ENCODE measurements around the gene KRT36.

The KRT36 gene

DNA sequence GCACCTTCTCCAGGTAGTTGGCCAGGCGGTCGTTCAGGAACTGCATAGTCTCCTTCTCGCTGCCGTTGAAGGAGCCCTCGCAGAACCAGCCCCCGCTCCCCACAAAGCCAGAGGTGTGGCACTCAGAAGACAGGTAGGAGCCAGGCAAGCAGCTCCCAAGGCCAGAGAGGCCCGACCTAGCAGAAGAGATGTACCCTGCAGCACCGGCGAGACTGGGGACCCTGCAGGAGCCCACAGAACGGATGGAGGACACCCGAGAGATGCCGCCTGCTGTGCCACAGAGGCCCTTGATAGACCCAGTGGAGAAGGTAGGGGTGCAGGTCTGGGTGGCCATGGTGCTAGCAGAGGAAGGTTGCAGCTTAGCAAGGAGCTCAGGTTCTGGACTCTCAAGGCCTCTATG, at the start of gene KRT36:
Gene KRT36, minus strand, starts transcription at position 380 of the 400 bp plus-strand sequence. Its CDS starts 46 bp downstream, at position 334.
- H3K27me3 ChIP-seq (ENCODE audit: control insufficient read depth, insufficient read depth, low read length) = peaks cover 9% of the 10 kb centered on the region
- no peak within 1 kb of the TSS for H3K4me3 ChIP-seq (ENCODE audit: low read depth, low read length)
- H3K9me3 ChIP-seq (ENCODE audit: control insufficient read depth, insufficient read depth, low read depth, low read length) = no peaks in the 10 kb centered on the region
- H3K4me1 ChIP-seq (ENCODE audit: control insufficient read depth, insufficient read depth, low read length) = no peaks in the 10 kb centered on the region; the same call in 1 of the 2 replicates
- no peaks in the 10 kb centered on the region for H3K36me3 ChIP-seq (ENCODE audit: control insufficient read depth, insufficient read depth, low read length)
- H3K27ac ChIP-seq (ENCODE audit: low read depth, low read length) = no peak within 1 kb of the TSS
- H3K9ac ChIP-seq (ENCODE audit: low read length) = no peak within 1 kb of the TSS

DNA sequence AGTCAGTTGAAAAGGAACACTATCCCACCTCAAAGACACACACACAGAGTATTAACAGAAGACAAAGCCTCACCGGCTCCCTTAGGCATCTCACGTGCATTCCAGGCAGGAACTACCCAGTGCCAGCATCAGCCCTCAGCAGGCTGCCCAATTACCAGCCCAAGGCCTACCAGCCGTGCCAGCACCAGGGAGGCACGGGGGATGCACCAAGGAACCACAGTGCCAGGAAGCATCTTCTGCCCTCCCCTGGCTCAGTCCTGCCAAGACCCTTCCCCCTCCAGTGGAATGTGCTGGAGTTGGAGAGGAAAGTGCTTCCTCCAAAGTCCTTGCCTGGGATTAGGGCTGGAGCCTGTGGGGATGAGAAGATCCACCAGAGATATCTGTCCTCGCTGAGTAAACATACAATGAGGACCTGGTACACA, 49.4 kb upstream of the KRT36 start:
- H3K9ac ChIP-seq (ENCODE audit: low read length) = no peak overlapping the region
- peaks cover 56% of the 10 kb centered on the region for H3K4me1 ChIP-seq (ENCODE audit: control insufficient read depth, insufficient read depth, low read length)
- no peaks in the 10 kb centered on the region for H3K36me3 ChIP-seq (ENCODE audit: control insufficient read depth, insufficient read depth, low read length)
- H3K9me3 ChIP-seq (ENCODE audit: control insufficient read depth, insufficient read depth, low read depth, low read length) = no peaks in the 10 kb centered on the region
- H3K27ac ChIP-seq (ENCODE audit: low read depth, low read length) = no peak overlapping the region
- no peaks in the 10 kb centered on the region for H3K27me3 ChIP-seq (ENCODE audit: control insufficient read depth, insufficient read depth, low read length)
- no peak overlapping the region for H3K4me3 ChIP-seq (ENCODE audit: low read depth, low read length)

DNA sequence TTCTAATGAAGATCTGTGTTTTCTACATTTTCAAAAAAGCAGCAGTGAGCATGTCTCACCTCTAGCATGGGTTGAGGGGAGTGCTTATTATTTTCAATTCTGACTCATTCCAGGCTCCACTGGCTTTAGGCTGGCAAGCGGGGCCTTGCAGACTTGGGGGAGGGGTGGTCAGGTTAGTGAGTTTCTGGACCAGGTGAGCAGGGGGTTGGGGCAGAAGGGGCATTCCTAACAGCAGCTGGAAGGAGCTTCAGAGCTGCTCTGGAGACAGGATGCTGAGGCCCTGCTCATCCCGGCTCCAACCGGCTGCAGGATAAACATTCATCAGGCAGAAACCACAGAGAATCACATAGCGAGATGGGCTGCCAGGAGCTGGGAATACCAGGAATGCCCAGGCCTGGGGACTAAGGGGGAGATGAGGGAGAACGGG, 48.9 kb upstream of the KRT36 start:
- no peak overlapping the region for H3K4me3 ChIP-seq (ENCODE audit: low read depth, low read length)
- H3K4me1 ChIP-seq (ENCODE audit: control insufficient read depth, insufficient read depth, low read length) = peaks cover 56% of the 10 kb centered on the region
- no peaks in the 10 kb centered on the region for H3K27me3 ChIP-seq (ENCODE audit: control insufficient read depth, insufficient read depth, low read length)
- H3K9ac ChIP-seq (ENCODE audit: low read length) = no peak overlapping the region
- H3K27ac ChIP-seq (ENCODE audit: low read depth, low read length) = no peak overlapping the region
- no peaks in the 10 kb centered on the region for H3K36me3 ChIP-seq (ENCODE audit: control insufficient read depth, insufficient read depth, low read length)
- no peaks in the 10 kb centered on the region for H3K9me3 ChIP-seq (ENCODE audit: control insufficient read depth, insufficient read depth, low read depth, low read length)

GRCh38 chr17:41537990-41538389, 48.3 kb upstream of the KRT36 start:
- H3K4me3 ChIP-seq (ENCODE audit: low read depth, low read length) = no peak overlapping the region
- H3K36me3 ChIP-seq (ENCODE audit: control insufficient read depth, insufficient read depth, low read length) = no peaks in the 10 kb centered on the region
- no peaks in the 10 kb centered on the region for H3K27me3 ChIP-seq (ENCODE audit: control insufficient read depth, insufficient read depth, low read length)
- H3K27ac ChIP-seq (ENCODE audit: low read depth, low read length) = no peak overlapping the region
- H3K9ac ChIP-seq (ENCODE audit: low read length) = no peak overlapping the region
- H3K4me1 ChIP-seq (ENCODE audit: control insufficient read depth, insufficient read depth, low read length) = peaks cover 56% of the 10 kb centered on the region
- H3K9me3 ChIP-seq (ENCODE audit: control insufficient read depth, insufficient read depth, low read depth, low read length) = no peaks in the 10 kb centered on the region

DNA sequence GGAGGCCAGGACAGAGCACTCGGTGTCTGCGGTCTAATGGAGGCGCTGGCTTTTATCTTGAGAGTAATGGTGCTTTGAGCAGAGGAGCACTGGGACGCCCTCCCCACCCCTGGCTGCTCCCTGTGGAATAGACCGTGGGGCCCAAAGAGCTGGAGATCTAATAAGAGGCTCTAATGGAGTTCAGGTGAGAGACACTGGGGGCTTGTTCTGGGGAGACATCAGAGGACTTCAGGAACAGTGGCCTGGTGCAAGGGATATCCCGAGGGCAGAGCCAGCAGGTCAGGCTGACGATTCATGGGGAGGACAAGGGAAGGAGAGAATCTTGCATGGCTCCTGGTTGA, 47.9 kb upstream of the KRT36 start:
- H3K9me3 ChIP-seq (ENCODE audit: control insufficient read depth, insufficient read depth, low read depth, low read length) = no peaks in the 10 kb centered on the region
- H3K27ac ChIP-seq (ENCODE audit: low read depth, low read length) = no peak overlapping the region
- peaks cover 56% of the 10 kb centered on the region for H3K4me1 ChIP-seq (ENCODE audit: control insufficient read depth, insufficient read depth, low read length)
- no peaks in the 10 kb centered on the region for H3K27me3 ChIP-seq (ENCODE audit: control insufficient read depth, insufficient read depth, low read length)
- no peak overlapping the region for H3K9ac ChIP-seq (ENCODE audit: low read length)
- H3K4me3 ChIP-seq (ENCODE audit: low read depth, low read length) = no peak overlapping the region
- H3K36me3 ChIP-seq (ENCODE audit: control insufficient read depth, insufficient read depth, low read length) = no peaks in the 10 kb centered on the region

DNA sequence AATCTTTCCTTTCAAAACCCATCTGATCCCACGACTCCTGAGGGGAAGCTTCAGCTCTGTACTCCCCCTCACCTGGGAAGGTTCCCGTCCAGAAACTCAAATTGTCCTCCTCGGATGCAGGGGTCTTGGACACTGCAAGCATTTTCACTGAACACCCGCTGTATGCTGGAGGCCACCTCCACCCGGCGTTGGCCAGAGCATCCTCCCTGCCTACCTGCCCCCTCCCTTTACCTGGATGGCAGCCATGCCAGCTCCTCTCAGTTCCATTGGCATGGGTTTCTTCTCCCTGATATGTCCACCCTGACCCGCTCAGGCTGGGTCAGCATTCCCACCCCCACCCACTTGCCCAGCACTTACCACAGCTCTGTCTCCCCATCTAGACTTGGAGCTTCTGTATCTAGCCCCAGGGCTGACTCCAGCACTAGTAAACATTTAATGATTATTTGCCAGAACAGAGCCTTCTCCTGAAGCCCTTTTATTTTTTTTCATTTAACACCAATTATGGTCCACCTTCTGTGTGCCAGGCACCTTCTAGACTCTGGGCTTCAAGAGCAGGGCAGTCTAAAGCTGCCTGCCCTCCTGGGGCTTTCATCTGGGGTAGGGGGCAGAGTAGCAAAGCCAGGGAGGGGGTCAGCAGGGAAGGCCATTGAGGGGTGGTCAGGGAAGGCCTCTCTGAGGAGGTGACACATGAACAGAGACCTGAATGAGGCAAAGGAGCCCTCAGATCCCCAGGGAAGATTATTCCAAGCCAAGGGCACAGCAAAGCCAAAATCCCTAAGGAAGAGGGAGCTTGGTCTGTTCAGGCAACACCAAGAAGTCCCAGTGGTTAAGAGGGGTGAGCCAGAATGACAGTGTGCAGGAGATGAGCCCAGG, 47.3 kb upstream of the KRT36 start:
- no peak overlapping the region for H3K27ac ChIP-seq (ENCODE audit: low read depth, low read length)
- H3K27me3 ChIP-seq (ENCODE audit: control insufficient read depth, insufficient read depth, low read length) = no peaks in the 10 kb centered on the region
- no peak overlapping the region for H3K4me3 ChIP-seq (ENCODE audit: low read depth, low read length)
- no peaks in the 10 kb centered on the region for H3K36me3 ChIP-seq (ENCODE audit: control insufficient read depth, insufficient read depth, low read length)
- H3K9ac ChIP-seq (ENCODE audit: low read length) = no peak overlapping the region
- H3K9me3 ChIP-seq (ENCODE audit: control insufficient read depth, insufficient read depth, low read depth, low read length) = no peaks in the 10 kb centered on the region
- peaks cover 56% of the 10 kb centered on the region for H3K4me1 ChIP-seq (ENCODE audit: control insufficient read depth, insufficient read depth, low read length)

DNA sequence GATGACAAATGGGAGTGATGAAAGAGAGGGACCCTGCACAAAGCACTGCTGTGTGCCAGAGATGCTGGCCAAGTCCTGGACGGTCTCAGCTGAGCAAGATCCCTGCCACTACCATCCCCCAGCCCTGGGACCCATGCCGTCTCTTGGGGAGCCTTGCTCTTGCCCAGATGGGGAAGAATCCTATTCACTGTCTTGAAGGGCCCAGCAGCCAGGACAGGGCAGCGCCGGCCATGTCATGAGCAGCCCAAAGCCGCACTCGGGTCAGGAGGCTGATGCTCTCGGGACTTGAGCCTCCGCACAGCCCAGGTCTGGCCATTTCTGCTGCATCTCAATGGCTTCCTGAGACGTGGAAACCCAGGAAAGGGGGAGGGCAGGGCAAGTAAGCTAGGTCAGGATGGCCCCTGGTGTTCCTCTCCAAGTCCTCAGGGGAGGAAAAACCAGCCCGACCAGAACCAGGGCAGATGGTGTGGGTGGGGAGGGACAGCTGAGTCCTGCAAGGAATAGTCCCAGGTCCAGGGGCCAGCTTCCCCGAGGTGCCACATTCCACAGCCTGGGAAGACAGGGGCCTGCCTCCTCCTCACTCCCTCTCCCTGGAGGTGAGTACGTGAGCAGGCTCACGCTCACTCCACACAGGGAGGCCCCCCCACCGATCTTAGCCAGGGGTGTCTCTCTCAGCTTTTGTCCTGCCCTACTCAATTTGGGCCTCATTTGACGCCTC, 46.2 kb upstream of the KRT36 start:
- peaks cover 58% of the 10 kb centered on the region for H3K4me1 ChIP-seq (ENCODE audit: control insufficient read depth, insufficient read depth, low read length)

DNA sequence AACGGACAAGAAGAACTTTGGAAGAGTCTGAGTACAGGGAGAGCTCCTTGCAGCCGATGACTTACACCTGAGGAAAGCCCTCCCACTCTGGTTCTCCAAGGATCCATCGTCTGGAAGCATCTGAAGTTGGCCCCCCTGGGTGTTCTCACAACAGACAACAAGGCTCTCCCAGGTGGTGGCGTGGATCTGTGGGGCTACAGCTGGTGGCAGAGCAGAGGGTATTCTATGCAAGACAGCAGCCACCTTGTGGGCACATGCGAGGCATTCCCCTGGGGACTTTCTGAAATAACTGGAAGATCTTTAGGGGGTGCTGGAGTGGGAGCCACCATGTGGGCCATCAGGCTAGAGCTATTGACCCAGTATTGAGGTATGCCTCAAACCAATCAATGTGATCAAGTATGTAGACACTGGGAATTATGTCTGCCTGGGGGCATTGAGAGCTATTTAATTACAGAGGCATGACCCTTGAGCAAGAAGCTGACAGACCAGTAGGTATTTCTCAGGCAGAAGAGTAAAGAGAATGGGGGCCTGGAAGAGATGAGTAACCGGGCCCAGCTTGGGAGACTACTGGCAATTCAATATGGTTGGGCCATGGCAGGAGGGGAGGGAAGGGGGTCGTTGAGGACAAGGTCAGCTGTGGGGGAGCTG, 45.3 kb upstream of the KRT36 start:
- no peak overlapping the region for H3K9ac ChIP-seq (ENCODE audit: low read length)
- peaks cover 60% of the 10 kb centered on the region for H3K4me1 ChIP-seq (ENCODE audit: control insufficient read depth, insufficient read depth, low read length)
- H3K36me3 ChIP-seq (ENCODE audit: control insufficient read depth, insufficient read depth, low read length) = no peaks in the 10 kb centered on the region
- H3K27me3 ChIP-seq (ENCODE audit: control insufficient read depth, insufficient read depth, low read length) = no peaks in the 10 kb centered on the region
- H3K27ac ChIP-seq (ENCODE audit: low read depth, low read length) = no peak overlapping the region
- H3K4me3 ChIP-seq (ENCODE audit: low read depth, low read length) = no peak overlapping the region
- no peaks in the 10 kb centered on the region for H3K9me3 ChIP-seq (ENCODE audit: control insufficient read depth, insufficient read depth, low read depth, low read length)

More for the DNA sequence above, 46.2 kb upstream of the KRT36 start:
- H3K9ac ChIP-seq (ENCODE audit: low read length) = no peak overlapping the region
- no peak overlapping the region for H3K27ac ChIP-seq (ENCODE audit: low read depth, low read length)
- H3K27me3 ChIP-seq (ENCODE audit: control insufficient read depth, insufficient read depth, low read length) = no peaks in the 10 kb centered on the region
- H3K9me3 ChIP-seq (ENCODE audit: control insufficient read depth, insufficient read depth, low read depth, low read length) = no peaks in the 10 kb centered on the region
- no peaks in the 10 kb centered on the region for H3K36me3 ChIP-seq (ENCODE audit: control insufficient read depth, insufficient read depth, low read length)
- H3K4me3 ChIP-seq (ENCODE audit: low read depth, low read length) = no peak overlapping the region

DNA sequence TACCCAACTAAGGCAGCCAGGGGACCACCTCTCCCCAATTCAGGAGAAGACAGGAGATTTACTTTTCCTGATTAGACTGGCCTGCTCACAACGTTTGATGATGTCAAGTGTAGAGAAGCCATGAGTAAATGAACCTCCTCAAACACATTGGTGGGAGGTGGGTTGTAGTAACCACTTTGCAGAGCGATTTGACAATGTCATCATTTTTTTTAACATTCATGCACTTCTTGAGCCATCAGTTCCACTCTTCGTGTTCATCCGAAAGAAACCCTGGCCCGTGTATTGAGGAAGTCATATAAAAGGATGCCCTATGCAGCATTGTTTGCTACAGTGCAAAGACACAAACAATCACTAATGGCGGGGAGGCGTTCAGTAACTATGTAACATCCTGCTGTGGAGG, 43.9 kb upstream of the KRT36 start:
- Histone ChIP-seq H3K27ac (ENCODE audit: low read depth, low read length) (no peak overlapping the region), H3K36me3 (ENCODE audit: control insufficient read depth, insufficient read depth, low read length) (no peaks in the 10 kb centered on the region), H3K9me3 (ENCODE audit: control insufficient read depth, insufficient read depth, low read depth, low read length) (no peaks in the 10 kb centered on the region), H3K9ac (ENCODE audit: low read length) (no peak overlapping the region), H3K4me1 (ENCODE audit: control insufficient read depth, insufficient read depth, low read length) (peaks cover 61% of the 10 kb centered on the region), H3K27me3 (ENCODE audit: control insufficient read depth, insufficient read depth, low read length) (no peaks in the 10 kb centered on the region), H3K4me3 (ENCODE audit: low read depth, low read length) (no peak overlapping the region)

DNA sequence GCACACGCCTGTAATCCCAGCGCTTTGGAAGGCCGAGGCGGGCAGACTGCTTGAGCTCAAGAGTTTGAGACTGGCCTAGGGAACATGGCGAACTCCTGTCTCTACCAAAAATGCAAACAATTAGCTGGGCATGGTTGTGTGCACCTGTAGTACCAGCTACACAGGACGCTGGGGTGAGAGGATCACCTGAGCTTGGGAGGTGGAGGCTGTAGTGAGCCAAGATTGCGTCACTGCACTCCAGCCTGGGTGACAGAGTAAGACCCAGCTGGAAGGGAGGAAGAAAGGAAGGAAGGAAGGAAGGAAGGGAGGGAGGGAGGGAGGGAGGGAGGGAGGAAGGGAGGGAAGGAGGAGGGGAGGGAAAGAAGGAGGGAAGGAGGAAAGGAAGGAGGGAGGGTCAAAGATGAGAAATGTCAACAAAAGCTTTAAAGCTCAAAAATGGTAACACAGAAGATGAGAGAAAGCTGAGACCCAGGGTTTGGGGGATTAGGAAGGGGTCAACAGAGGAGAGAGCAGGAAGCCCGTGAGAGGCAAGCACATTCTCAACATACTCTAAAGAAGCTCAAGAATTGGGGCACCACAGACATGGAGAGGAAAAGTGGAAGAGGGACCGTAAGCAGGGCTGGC, 43.3 kb upstream of the KRT36 start:
- H3K9me3 ChIP-seq (ENCODE audit: control insufficient read depth, insufficient read depth, low read depth, low read length) = no peaks in the 10 kb centered on the region
- H3K4me1 ChIP-seq (ENCODE audit: control insufficient read depth, insufficient read depth, low read length) = peaks cover 59% of the 10 kb centered on the region
- no peaks in the 10 kb centered on the region for H3K36me3 ChIP-seq (ENCODE audit: control insufficient read depth, insufficient read depth, low read length)
- H3K4me3 ChIP-seq (ENCODE audit: low read depth, low read length) = no peak overlapping the region
- H3K27me3 ChIP-seq (ENCODE audit: control insufficient read depth, insufficient read depth, low read length) = no peaks in the 10 kb centered on the region
- H3K9ac ChIP-seq (ENCODE audit: low read length) = no peak overlapping the region
- H3K27ac ChIP-seq (ENCODE audit: low read depth, low read length) = no peak overlapping the region
